Liver (tissue), 3 donors: ENCODE results near the gene EIF5B.

Experiments used
- CTCF ChIP-seq: fragments of 150-350 bp; IDR thresholded peaks from 2 replicates; pipeline ENCODE4 v1.5.1; 2017; ENCODE audit warnings: improper control_type of control experiment, low read depth, low read length; ENCODE audit not compliant: missing input control
- EGR1 ChIP-seq, 2 donors: IDR thresholded peaks; 2 replicates each; pipeline ENCODE4 v1.6.1; 2016 to 2018; ENCODE audit warnings: antibody characterized with exemption in 2 of 2, low read depth in 2 of 2
- GABPA ChIP-seq, 2 donors: IDR thresholded peaks in 1 of 2; conservative IDR thresholded peaks in 1 of 2; 2 replicates each; pipeline ENCODE4 v1.6.1; 2016; ENCODE audit warnings: antibody characterized with exemption in 2 of 2, mild to moderate bottlenecking in 1 of 2, moderate library complexity in 1 of 2
- HNF4A ChIP-seq, 2 donors: conservative IDR thresholded peaks; 2 replicates each; pipeline ENCODE4 v1.6.1; 2016; ENCODE audit warnings: antibody characterized with exemption in 2 of 2, mild to moderate bottlenecking in 2 of 2
- TAF1 ChIP-seq: conservative IDR thresholded peaks from 2 replicates; pipeline ENCODE4 v1.6.1; 2016; ENCODE audit warnings: antibody characterized with exemption, mild to moderate bottlenecking
- ZBTB33 ChIP-seq: IDR thresholded peaks from 2 replicates; pipeline ENCODE4 v1.6.1; 2016; ENCODE audit warnings: antibody characterized with exemption
- TF ChIP-seq, protein P1 (sequence below): IDR thresholded peaks from 2 replicates; pipeline ENCODE4 v1.6.1; 2016; ENCODE audit warnings: antibody characterized with exemption, mild to moderate bottlenecking
- donor health status: healthy.
- donor health status: healthy.

DNA sequence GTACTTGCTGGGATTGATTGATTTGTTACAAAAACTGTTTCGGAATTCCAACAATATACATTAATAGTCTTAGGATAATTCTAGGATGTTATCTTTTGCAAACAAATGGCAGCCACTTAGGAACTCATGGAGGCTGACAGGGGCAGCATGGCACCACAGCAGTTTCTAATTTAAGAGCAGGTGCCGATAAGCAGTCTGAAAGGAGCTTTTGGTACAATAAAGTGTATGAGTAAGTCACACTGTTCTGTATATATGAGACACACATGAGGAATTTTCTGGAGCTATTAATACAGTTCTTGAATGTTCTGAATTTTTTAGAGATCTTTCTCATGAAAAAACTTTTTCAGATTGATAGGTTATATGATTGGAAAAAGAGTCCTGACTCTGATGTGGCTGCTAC is 52.2 kb downstream of the EIF5B start:
- TF ChIP-seq EGR1 (IDR thresholded peaks at IDR 0.05; ENCODE audit: low read depth in 2 of 2), result no peak
- no peak for TF ChIP-seq ZBTB33
- TF ChIP-seq CTCF, result no peak
- TF ChIP-seq GABPA (IDR thresholded peaks at IDR 0.05 in 1 of 2, conservative IDR thresholded peaks at IDR 0.05 in 1 of 2), result no peak
- no peak for TF ChIP-seq HNF4A (conservative IDR thresholded peaks at IDR 0.05)
- TF ChIP-seq, protein P1, sequence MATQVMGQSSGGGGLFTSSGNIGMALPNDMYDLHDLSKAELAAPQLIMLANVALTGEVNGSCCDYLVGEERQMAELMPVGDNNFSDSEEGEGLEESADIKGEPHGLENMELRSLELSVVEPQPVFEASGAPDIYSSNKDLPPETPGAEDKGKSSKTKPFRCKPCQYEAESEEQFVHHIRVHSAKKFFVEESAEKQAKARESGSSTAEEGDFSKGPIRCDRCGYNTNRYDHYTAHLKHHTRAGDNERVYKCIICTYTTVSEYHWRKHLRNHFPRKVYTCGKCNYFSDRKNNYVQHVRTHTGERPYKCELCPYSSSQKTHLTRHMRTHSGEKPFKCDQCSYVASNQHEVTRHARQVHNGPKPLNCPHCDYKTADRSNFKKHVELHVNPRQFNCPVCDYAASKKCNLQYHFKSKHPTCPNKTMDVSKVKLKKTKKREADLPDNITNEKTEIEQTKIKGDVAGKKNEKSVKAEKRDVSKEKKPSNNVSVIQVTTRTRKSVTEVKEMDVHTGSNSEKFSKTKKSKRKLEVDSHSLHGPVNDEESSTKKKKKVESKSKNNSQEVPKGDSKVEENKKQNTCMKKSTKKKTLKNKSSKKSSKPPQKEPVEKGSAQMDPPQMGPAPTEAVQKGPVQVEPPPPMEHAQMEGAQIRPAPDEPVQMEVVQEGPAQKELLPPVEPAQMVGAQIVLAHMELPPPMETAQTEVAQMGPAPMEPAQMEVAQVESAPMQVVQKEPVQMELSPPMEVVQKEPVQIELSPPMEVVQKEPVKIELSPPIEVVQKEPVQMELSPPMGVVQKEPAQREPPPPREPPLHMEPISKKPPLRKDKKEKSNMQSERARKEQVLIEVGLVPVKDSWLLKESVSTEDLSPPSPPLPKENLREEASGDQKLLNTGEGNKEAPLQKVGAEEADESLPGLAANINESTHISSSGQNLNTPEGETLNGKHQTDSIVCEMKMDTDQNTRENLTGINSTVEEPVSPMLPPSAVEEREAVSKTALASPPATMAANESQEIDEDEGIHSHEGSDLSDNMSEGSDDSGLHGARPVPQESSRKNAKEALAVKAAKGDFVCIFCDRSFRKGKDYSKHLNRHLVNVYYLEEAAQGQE, result no peak
- TF ChIP-seq TAF1, result no peak
